GM19438 (cell line): ENCODE results near the gene KIF19.

Experiments
- ATAC-seq: cut with Tn5 transposase; IDR thresholded peaks from one replicate; pipeline ENCODE4 v1.9.1; 2021; ENCODE audit warnings: low read depth; ENCODE audit not compliant: unreplicated experiment

Gene KIF19

GRCh38 chr17:74361230-74362068, 35.4 kb downstream of the KIF19 start, which contains the start of gene BTBD17:
Gene BTBD17 (minus strand): TSS chr17:74361868. CDS start chr17:74361819, 49 bp downstream.
- no peak for ATAC-seq

- ATAC-seq = no peak
These were observed 36.0 kb downstream of the KIF19 start for GRCh38 chr17:74362069-74362405.

- ATAC-seq = no peak
These were observed 36.9 kb downstream of the KIF19 start for GRCh38 chr17:74362810-74363498.

GRCh38 chr17:74367206-74367605, 41.2 kb downstream of the KIF19 start, which contains the start of gene GPR142:
Gene GPR142 (plus strand): TSS chr17:74367506. CDS start chr17:74369541, 2,035 bp downstream.
- no peak for ATAC-seq

- ATAC-seq = no peak
These were observed 42.5 kb downstream of the KIF19 start for GRCh38 chr17:74368341-74369081.

GRCh38 chr17:74369221-74369620, 43.2 kb downstream of the KIF19 start:
- no peak for ATAC-seq

- no peak for ATAC-seq
These were observed 43.9 kb downstream of the KIF19 start for GRCh38 chr17:74369665-74370490.

GRCh38 chr17:74371653-74372147, 45.7 kb downstream of the KIF19 start:
- no peak for ATAC-seq

- ATAC-seq = no peak
These were observed 46.4 kb downstream of the KIF19 start for GRCh38 chr17:74372426-74372825.

GRCh38 chr17:74373838-74374606, 48.0 kb downstream of the KIF19 start:
- no peak for ATAC-seq

- ATAC-seq = no peak
These were observed 48.8 kb downstream of the KIF19 start for GRCh38 chr17:74374858-74375257.

GRCh38 chr17:74379495-74380085, 53.6 kb downstream of the KIF19 start:
- no peak for ATAC-seq

- no peak for ATAC-seq
These were observed 54.3 kb downstream of the KIF19 start for GRCh38 chr17:74380086-74380958.

GRCh38 chr17:74380959-74381808, 55.2 kb downstream of the KIF19 start:
- ATAC-seq = no peak

GRCh38 chr17:74383141-74383540, 57.1 kb downstream of the KIF19 start:
- ATAC-seq = no peak

GRCh38 chr17:74385201-74385600, 59.2 kb downstream of the KIF19 start:
- ATAC-seq = no peak

- ATAC-seq = no peak
These were observed 60.4 kb downstream of the KIF19 start for GRCh38 chr17:74386386-74386785.
